K562 (cell line): Measurements from ENCODE around the gene C6orf62. TPM values are rescaled to one million over a fixed set of nuclear protein-coding genes. Genes with fewer than 3 reads are reported as not detected.
A peak's percentile ranks its signal among the peaks of the same experiment; 100 is the strongest.
"Not testable (repeated sequence)": the region's sequence is repeated elsewhere in the genome, so short reads cannot be mapped to it uniquely, and the experiment has no call there.

ENCODE experiments used
- ARNT ChIP-seq, 2 experiments: fragments of 450-650 bp; IDR thresholded peaks; 2 replicates each; pipeline ENCODE4 v1.6.1; 2016; ENCODE audit warnings: mild to moderate bottlenecking in 1 of 2
- ASH1L ChIP-seq: fragments of 450-650 bp; IDR thresholded peaks from 2 replicates; pipeline ENCODE4 v1.6.1; 2018; ENCODE audit warnings: borderline replicate concordance, mild to moderate bottlenecking, low read depth; ENCODE audit not compliant: partially characterized antibody
- BCOR ChIP-seq: fragments of 450-650 bp; IDR thresholded peaks from 2 replicates; pipeline ENCODE4 v1.6.1; 2016
- C11orf30 ChIP-seq: fragments of 450-650 bp; IDR thresholded peaks from 2 replicates; pipeline ENCODE4 v1.6.1; 2016; ENCODE audit warnings: low read depth, mild to moderate bottlenecking
- CEBPG ChIP-seq, 3 experiments: fragments of 200-800 bp in 1 of 3; sonication (Bioruptor generic) in 1 of 3; sonication (generic) in 1 of 3; formaldehyde crosslinking in 1 of 3; IDR thresholded peaks in 2 of 3; conservative IDR thresholded peaks in 1 of 3; 2 replicates each; pipeline versions ENCODE4 v1.6.1 to v1.8.0; 2016 to 2022; ENCODE audit warnings: missing compliant biosample characterization in 2 of 3, missing genetic modification characterization in 2 of 3, mild to moderate bottlenecking in 1 of 3, missing genetic modification reagents in 1 of 3
- E2F6 ChIP-seq, 2 experiments: IDR thresholded peaks; 2 replicates each; pipeline ENCODE4 v1.6.1; 2011; ENCODE audit warnings: borderline replicate concordance in 1 of 2, control low read depth in 1 of 2, low read depth in 1 of 2, low read length in 1 of 2, mild to moderate bottlenecking in 1 of 2, mixed read lengths in 1 of 2, moderate library complexity in 1 of 2; ENCODE audit not compliant: insufficient read depth in 1 of 2, insufficient read length in 1 of 2, poor library complexity in 1 of 2, severe bottlenecking in 1 of 2; ENCODE audit errors: extremely low read depth in 1 of 2
- ERF ChIP-seq: fragments of 450-650 bp; formaldehyde crosslinking; IDR thresholded peaks from 2 replicates; pipeline ENCODE4 v1.4.0; 2020; ENCODE audit warnings: mild to moderate bottlenecking, mixed read lengths
- FOXJ2 ChIP-seq: fragments of 200-800 bp; sonication (Bioruptor generic); IDR thresholded peaks from 2 replicates; pipeline ENCODE4 v1.6.1; 2016; ENCODE audit warnings: missing genetic modification characterization, missing compliant biosample characterization
- FOXM1 ChIP-seq, 2 experiments: fragments of 450-650 bp in 1 of 2; sonication (generic) in 1 of 2; formaldehyde crosslinking in 1 of 2; IDR thresholded peaks; 2 replicates each; pipeline versions ENCODE4 v1.6.1 to v1.9.0; 2017 to 2022; ENCODE audit warnings: low read depth in 2 of 2, mild to moderate bottlenecking in 2 of 2, missing genetic modification reagents in 1 of 2, moderate library complexity in 1 of 2
- NFYB ChIP-seq: IDR thresholded peaks from 2 replicates; pipeline ENCODE4 v1.6.1; 2011; ENCODE audit warnings: mild to moderate bottlenecking, moderate library complexity; ENCODE audit not compliant: insufficient read length; ENCODE audit errors: extremely low read depth
- POLR2H ChIP-seq: IDR thresholded peaks from 2 replicates; pipeline ENCODE4 v1.6.1; 2016; ENCODE audit warnings: missing genetic modification characterization, low read depth, mild to moderate bottlenecking, control low read depth, missing compliant biosample characterization, moderate library complexity
- PYGO2 ChIP-seq: fragments of 450-650 bp; IDR thresholded peaks from 2 replicates; pipeline ENCODE4 v1.6.1; 2016; ENCODE audit warnings: mild to moderate bottlenecking, missing genetic modification characterization, moderate library complexity, missing compliant biosample characterization
- RBFOX2 ChIP-seq: fragments of 200-400 bp; formaldehyde crosslinking; IDR thresholded peaks from 2 replicates; pipeline ENCODE4 v1.6.1; 2017; ENCODE audit warnings: low read depth, mild to moderate bottlenecking, low read length, moderate library complexity
- SUPT5H ChIP-seq: fragments of 450-650 bp; IDR thresholded peaks from 2 replicates; pipeline ENCODE4 v1.6.1; 2016
- TAF1 ChIP-seq: IDR thresholded peaks from 2 replicates; pipeline ENCODE4 v1.6.1; 2011; ENCODE audit warnings: mild to moderate bottlenecking, low read length, moderate library complexity; ENCODE audit not compliant: insufficient read depth, control insufficient read depth, severe bottlenecking; ENCODE audit errors: extremely low read depth
- ZNF197 ChIP-seq: fragments of 200-800 bp; sonication (Bioruptor generic); IDR thresholded peaks from 2 replicates; pipeline ENCODE4 v1.6.1; 2016; ENCODE audit warnings: low read depth, missing genetic modification characterization, missing compliant biosample characterization
- ZNF431 ChIP-seq: sonication (generic); formaldehyde crosslinking; IDR thresholded peaks from 2 replicates; pipeline ENCODE4 v1.8.0; 2022; ENCODE audit warnings: mild to moderate bottlenecking, missing genetic modification reagents
- ZNF764 ChIP-seq: fragments of 250-450 bp; sonication (Bioruptor Pico); IDR thresholded peaks from 2 replicates; pipeline ENCODE4 v1.4.0; 2020; ENCODE audit warnings: low read depth, mild to moderate bottlenecking, moderate library complexity
- polyA plus RNA-seq, 8 experiments: library from polyadenylated mRNA; depleted of rRNA in 4 of 8; stranded (reverse) in 5 of 8; unstranded in 3 of 8; fragments of >200 nt; fragmentation: Nextera tagmentation in 2 of 8; fragmentation: Illumina TruSeq in 1 of 8; extraction: Ambion mirVana in 2 of 8; extraction: Trizol in 1 of 8; gene quantifications; 2 replicates each; pipeline versions ENCODE4 v1.2.1 to v1.2.3, GENCODE V29; 2011 to 2014; ENCODE audit warnings: inconsistent platforms in 1 of 8, missing spikeins in 1 of 8
- total RNA-seq, 7 experiments: library from RNA; depleted of rRNA in 6 of 7; stranded (reverse); fragments of >200 nt in 6 of 7; fragmentation: Illumina TruSeq in 2 of 7; extraction: Trizol in 2 of 7; gene quantifications; 2 replicates each; pipeline versions ENCODE4 v1.2.1 to v1.2.3, GENCODE V29; 2011 to 2021; ENCODE audit warnings: low replicate concordance in 1 of 7
- TF ChIP-seq, protein P1 (sequence below), 2 experiments: fragments of 450-650 bp; IDR thresholded peaks; 2 replicates each; pipeline ENCODE4 v1.6.1; 2016
- TF ChIP-seq, protein P2 (sequence below): sonication (generic); formaldehyde crosslinking; IDR thresholded peaks from 2 replicates; pipeline ENCODE4 v1.8.1; 2023; ENCODE audit warnings: mild to moderate bottlenecking, missing genetic modification reagents

C6orf62 gene
- total and polyA plus RNA-seq, 9 of the 15 experiments (the other 6 are each of a cell fraction or from before 2014, with no cell fraction given) = 48.5 to 579 (median 111) TPM

GRCh38 chr6:24668066-24668996 lies 50.6 kb downstream of the C6orf62 start (continued):
- TF ChIP-seq NFYB (peak; percentile 84), POLR2H (tag) (peak; percentile 91), ERF (CRISPR knock-in tag) (0 out of 2 replicates have a peak, but pooled peaks have one; percentile 43), FOXM1 (IDR thresholded peaks at IDR 0.05; ENCODE audit: low read depth) (peak; percentile 96), SUPT5H (peak; percentile 92), ZNF197 (CRISPR knock-in tag) (0 out of 2 replicates have a peak, but pooled peaks have one; percentile 59), PYGO2 (peak; percentile 58; the same call in 1 of the 2 replicates), E2F6 (IDR thresholded peaks at IDR 0.05; ENCODE audit: borderline replicate concordance in 1 of 2, extremely low read depth in 1 of 2, insufficient read depth in 1 of 2, insufficient read length in 1 of 2, low read depth in 1 of 2, low read length in 1 of 2, poor library complexity in 1 of 2, severe bottlenecking in 1 of 2) (peak in 1 of 2 experiments; percentile 60), ZNF431 (CRISPR knock-in tag) (peak; percentile 51; the same call in 1 of the 2 replicates), ARNT (IDR thresholded peaks at IDR 0.05) (peak; percentile 40 to 60; a peak in 1 of 4 replicates), FOXJ2 (peak; percentile 84), ASH1L (peak; percentile 85), ZNF764 (CRISPR knock-in tag) (0 out of 2 replicates have a peak, but pooled peaks have one; percentile 7), BCOR (peak; percentile 72), C11orf30 (peak; percentile 66), RBFOX2 (peak; percentile 74), TAF1 (peak; percentile 51), CEBPG (CRISPR knock-in tag; IDR thresholded peaks at IDR 0.05) (peak; percentile 65), CEBPG (tag; conservative IDR thresholded peaks at IDR 0.05 in 1 of 2, IDR thresholded peaks at IDR 0.05 in 1 of 2) (peak; percentile 51 to 63; a peak in 2 of 4 replicates)
- TF ChIP-seq FOXM1 (CRISPR knock-in tag; IDR thresholded peaks at IDR 0.05; ENCODE audit: low read depth) = not testable (repeated sequence)
- TF ChIP-seq, protein P1, sequence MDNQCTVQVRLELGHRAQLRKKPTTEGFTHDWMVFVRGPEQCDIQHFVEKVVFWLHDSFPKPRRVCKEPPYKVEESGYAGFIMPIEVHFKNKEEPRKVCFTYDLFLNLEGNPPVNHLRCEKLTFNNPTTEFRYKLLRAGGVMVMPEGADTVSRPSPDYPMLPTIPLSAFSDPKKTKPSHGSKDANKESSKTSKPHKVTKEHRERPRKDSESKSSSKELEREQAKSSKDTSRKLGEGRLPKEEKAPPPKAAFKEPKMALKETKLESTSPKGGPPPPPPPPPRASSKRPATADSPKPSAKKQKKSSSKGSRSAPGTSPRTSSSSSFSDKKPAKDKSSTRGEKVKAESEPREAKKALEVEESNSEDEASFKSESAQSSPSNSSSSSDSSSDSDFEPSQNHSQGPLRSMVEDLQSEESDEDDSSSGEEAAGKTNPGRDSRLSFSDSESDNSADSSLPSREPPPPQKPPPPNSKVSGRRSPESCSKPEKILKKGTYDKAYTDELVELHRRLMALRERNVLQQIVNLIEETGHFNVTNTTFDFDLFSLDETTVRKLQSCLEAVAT (IDR thresholded peaks at IDR 0.05) = peak in 1 of 2 experiments; percentile 75; a peak in 2 of 4 replicates
- TF ChIP-seq, protein P2, sequence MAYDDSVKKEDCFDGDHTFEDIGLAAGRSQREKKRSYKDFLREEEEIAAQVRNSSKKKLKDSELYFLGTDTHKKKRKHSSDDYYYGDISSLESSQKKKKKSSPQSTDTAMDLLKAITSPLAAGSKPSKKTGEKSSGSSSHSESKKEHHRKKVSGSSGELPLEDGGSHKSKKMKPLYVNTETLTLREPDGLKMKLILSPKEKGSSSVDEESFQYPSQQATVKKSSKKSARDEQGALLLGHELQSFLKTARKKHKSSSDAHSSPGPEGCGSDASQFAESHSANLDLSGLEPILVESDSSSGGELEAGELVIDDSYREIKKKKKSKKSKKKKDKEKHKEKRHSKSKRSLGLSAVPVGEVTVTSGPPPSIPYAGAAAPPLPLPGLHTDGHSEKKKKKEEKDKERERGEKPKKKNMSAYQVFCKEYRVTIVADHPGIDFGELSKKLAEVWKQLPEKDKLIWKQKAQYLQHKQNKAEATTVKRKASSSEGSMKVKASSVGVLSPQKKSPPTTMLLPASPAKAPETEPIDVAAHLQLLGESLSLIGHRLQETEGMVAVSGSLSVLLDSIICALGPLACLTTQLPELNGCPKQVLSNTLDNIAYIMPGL (CRISPR knock-in tag) = peak; percentile 70; the same call in 1 of the 2 replicates
